HG02588 (cell line): ENCODE measurements around the gene CTDSPL.

ENCODE experiments used
- ATAC-seq: cut with Tn5 transposase; IDR thresholded peaks from one replicate; pipeline ENCODE4 v1.9.1; 2021; ENCODE audit warnings: mild to moderate bottlenecking, moderate library complexity; ENCODE audit not compliant: unreplicated experiment

The CTDSPL gene

DNA sequence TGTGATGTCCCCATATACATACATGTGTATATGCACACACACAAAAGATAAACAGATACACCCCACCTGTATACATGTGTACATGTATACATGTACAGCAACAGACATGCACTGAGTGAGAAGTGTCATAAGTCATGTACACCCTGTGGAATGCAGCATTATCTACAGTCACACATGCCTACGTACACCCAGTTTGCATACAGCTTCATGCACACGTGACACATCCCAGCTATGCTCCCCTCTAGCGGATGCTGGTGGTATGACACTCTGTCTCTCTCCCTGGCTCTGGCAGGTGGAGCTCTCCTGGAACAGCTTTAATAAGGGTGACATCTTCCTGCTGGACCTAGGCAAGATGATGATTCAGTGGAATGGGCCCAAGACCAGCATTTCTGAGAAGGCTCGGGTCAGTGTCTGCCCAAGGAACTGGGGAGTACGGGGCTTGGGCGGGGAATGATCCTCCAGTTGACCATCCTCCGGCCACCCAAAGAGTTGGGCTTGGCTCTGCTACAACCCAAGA, 135.2 kb downstream of the CTDSPL start:
- peak; percentile 53 for ATAC-seq

- no peak for ATAC-seq
Observed at GRCh38 chr3:37997342-37997741, 135.7 kb downstream of the CTDSPL start.

GRCh38 chr3:37997791-37998370, 136.2 kb downstream of the CTDSPL start:
- ATAC-seq = no peak

GRCh38 chr3:37999836-38000235, 138.2 kb downstream of the CTDSPL start:
- no peak for ATAC-seq

DNA sequence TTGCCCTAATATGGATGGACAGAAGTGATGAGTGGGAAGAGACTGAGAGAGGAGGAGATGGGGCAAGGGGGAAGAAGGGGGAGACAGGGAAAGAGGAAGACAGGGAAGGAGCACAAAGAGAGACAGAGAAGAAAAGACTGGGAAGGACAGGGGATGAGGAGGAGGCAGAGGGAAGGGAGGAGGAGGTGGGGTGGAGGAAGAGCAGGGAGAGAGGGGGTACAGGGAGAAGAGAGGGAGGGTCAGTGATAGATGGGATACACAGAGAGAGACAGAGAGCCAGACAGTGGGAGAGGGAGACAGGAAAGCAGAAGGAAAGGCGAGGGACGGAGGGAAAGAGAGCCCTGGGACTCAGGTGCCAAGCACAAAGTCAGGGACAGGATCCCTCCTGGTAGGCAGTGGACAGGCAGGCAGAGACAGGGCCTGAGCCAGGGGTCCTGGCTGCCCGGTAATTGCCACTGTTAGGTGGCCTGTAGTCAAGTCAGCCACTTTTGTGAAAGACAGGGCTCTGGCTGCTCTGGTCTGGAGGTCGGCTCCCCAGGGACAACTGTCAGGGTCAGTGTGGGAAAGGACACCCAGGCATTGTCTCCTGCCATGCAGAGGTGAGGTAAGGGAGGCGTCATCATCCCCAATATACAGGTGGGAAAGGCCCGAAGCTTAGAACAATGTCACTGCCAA, 138.7 kb downstream of the CTDSPL start:
- no peak for ATAC-seq

DNA sequence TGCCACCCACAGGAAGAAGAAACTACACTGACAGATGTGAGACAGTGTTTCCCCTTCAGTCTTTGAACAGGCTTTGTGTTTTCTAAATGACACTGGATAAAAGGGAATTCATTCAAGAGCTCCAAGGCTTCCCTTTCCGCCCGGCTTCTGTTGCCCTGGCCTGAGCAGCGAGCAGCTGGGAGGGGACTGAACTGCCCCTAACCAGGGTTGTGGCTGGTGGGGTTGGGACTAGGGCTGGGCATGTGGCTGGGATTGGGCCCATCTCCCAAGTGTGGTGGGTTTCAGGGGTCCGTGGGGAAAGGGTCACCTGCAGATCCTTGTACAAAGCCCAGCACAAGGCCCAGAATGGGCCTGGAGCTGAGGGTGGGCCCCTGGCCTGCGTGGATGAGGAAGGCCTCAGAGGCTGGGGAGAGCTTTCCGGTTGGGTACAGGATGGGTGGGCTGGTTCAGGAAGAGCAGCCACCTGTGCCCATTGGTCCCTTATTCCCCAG, 139.3 kb downstream of the CTDSPL start:
- no peak for ATAC-seq

DNA sequence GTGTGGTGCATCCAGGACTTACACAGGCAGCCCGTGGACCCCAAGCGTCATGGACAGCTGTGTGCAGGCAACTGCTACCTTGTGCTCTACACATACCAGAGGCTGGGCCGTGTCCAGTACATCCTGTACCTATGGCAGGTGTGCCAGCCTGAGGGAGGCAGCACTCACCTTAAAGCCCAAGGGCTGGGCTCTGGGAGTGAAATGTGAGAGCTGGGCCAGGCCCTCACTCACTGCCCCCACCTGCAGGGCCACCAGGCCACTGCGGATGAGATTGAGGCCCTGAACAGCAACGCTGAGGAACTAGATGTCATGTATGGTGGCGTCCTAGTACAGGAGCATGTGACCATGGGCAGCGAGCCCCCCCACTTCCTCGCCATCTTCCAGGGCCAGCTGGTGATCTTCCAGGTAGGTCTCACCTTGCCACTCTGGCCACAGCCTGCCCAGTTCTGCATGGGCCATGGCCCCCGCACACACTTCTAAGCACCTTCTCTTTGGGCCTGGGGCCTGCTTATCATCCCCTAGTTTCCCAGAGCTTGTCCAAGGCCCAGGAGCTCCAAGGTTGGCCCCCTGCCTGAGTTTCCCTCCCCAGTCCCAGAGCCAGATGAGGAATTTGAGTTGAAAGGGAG, 139.9 kb downstream of the CTDSPL start:
- no peak for ATAC-seq

GRCh38 chr3:38002291-38002876, 140.7 kb downstream of the CTDSPL start:
- ATAC-seq = no peak

- no peak for ATAC-seq
Observed at GRCh38 chr3:38002940-38003339, 141.3 kb downstream of the CTDSPL start.

DNA sequence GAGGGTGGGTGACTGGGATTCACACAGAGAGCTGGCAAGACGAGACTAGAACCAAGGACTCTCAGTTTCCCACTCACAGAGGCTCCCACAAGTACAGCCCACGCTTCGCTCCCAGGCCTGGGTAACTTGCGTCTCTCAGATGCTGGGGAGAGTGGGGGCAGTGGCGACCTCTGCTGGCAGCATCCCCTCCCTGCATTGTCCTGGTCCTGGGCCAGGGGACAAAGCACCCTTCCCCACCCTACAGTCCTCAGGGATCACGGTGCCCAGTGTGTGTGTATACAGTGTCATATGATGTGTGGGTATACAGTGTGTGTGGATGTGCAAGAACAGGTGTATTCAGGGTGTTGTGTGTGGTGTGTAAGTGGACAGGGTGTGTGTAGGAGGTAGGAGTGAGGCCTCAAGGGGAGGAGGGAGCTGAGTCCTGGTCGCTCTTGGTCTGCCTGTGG, 141.7 kb downstream of the CTDSPL start:
- ATAC-seq = no peak

- ATAC-seq = no peak
Observed at GRCh38 chr3:38003817-38004414, 142.2 kb downstream of the CTDSPL start.

GRCh38 chr3:38004415-38005075, 142.9 kb downstream of the CTDSPL start:
- no peak for ATAC-seq

DNA sequence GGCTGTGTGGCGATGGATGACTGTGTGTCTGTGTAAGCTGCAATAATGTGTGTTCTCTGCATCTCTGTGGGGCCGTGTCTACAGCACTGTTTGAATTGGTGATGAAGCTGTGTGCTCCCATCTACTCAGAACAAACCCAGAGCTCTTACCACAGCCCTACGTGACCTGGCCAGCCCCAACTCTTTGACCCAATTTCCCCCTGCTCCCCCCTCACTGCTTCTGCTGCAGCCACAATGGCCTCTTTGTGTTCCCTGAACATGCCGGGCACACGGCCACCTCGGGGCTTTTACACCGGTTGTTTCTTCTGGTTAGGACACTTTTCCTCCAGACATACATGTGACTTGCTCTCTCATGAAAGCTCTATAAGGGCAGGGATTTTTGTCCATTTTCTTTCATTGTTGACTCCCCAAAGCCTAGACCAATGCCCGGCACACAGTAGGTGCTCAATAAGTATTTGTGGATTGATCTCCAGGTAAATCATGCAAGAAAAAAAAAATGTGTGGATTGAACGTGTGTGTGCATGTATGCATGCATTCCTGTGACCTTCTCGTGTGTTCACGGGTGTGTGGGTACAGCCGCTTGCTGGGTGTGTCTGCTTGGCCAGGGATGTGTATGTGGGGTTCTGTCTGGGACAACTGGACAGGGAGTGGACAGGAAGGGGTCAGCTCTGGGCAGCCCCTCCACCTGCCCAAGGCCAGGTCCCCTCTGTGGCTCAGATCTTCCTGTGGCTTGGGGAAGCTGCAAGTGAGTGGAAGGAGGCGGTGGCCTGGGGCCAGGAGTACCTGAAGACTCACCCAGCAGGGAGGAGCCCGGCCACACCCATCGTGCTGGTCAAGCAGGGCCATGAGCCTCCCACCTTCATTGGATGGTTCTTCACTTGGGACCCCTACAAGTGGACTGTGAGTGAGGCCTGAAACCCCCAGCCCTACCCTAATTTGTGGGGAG, 143.7 kb downstream of the CTDSPL start:
- ATAC-seq = no peak

DNA sequence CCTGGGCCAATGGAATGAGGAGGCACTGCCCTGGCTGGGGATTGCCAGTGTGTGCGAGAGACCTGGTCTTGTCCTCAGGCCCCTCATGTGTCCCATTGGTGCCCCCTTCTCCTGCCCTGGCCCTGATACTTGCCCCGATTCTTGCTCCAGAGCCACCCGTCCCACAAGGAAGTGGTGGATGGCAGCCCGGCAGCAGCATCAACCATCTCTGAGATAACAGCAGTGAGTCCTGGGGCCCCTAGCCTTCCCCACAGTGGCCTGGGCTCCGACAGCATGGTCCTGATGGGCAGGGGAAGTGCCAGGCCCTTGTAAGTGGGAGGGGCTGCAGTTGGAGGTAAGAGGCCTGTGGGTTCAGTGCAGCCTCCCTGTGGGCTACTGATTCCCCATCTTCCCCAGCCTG, 144.4 kb downstream of the CTDSPL start:
- no peak for ATAC-seq

DNA sequence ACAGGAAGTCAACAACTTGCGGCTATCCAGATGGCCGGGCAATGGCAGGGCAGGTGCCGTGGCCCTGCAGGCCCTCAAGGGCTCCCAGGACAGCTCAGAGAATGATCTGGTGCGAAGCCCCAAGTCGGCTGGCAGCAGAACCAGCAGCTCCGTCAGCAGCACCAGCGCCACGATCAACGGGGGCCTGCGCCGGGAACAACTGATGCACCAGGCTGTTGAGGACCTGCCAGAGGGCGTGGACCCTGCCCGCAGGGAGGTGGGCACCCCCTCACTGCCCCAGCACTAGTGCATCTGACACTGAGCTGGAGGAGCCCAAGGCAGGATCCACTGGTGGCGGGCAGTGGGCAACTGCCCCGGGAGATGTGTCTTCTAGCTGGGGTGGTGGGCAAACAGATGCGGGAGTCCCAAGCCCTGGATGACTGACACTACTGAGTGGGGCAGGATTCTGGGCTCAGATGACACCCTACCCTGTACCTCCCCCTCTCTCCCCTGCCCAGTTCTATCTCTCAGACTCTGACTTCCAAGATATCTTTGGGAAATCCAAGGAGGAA, 144.8 kb downstream of the CTDSPL start:
- ATAC-seq = no peak

DNA sequence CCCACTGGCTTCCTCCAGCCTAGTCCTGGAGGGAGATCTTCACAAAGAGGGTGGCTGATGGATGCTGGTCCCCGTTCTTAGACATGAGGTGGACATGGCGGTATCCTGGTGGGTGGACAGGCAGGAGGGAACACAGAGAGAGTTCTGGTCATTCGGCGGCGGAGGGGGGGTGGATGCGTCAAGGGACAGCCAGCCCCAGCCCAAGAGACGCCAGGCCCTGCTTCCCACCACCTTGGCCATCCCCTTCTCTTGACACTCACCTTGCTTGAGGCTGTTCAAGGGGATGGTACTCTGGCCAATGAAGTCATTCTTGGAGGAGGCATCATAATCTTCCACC, 146.0 kb downstream of the CTDSPL start:
- no peak for ATAC-seq

- no peak for ATAC-seq
Observed at GRCh38 chr3:38008191-38008701, 146.6 kb downstream of the CTDSPL start.

GRCh38 chr3:38008971-38009580, 147.4 kb downstream of the CTDSPL start:
- no peak for ATAC-seq
